Duodenal mucosa (tissue), 2 donors: ENCODE results near the gene SPG7.
A peak's percentile ranks its signal among the peaks of the same experiment; 100 is the strongest.
"Not testable (repeated sequence)": the region's sequence is repeated elsewhere in the genome, so short reads cannot be mapped to it uniquely, and the experiment has no call there.

Experiments
- H3K27ac ChIP-seq: one replicate; pipeline ENCODE4 v1.7.0; 2013; ENCODE audit warnings: low read depth, low read length
- H3K27me3 ChIP-seq, 2 donors: one replicate each; pipeline ENCODE4 v1.7.0; 2013; ENCODE audit warnings: low read length in 2 of 2, control low read depth in 1 of 2; ENCODE audit not compliant: insufficient read depth in 2 of 2, control insufficient read depth in 1 of 2
- H3K36me3 ChIP-seq, 2 donors: one replicate each; pipeline ENCODE4 v1.7.0; 2013; ENCODE audit warnings: low read length in 2 of 2, control low read depth in 1 of 2; ENCODE audit not compliant: insufficient read depth in 2 of 2, control insufficient read depth in 1 of 2
- H3K4me1 ChIP-seq, 2 donors: one replicate each; pipeline ENCODE4 v1.7.0; 2013; ENCODE audit warnings: low read length in 2 of 2, control low read depth in 1 of 2; ENCODE audit not compliant: insufficient read depth in 2 of 2, control insufficient read depth in 1 of 2
- H3K4me3 ChIP-seq, 2 donors: one replicate each; pipeline ENCODE4 v1.7.0; 2013; ENCODE audit warnings: low read length in 2 of 2, low read depth in 1 of 2
- H3K9ac ChIP-seq, 2 donors: one replicate each; pipeline ENCODE4 v1.7.0; 2013; ENCODE audit warnings: low read length in 2 of 2, low read depth in 1 of 2
- H3K9me3 ChIP-seq, 2 donors: one replicate each; pipeline ENCODE4 v1.7.0; 2013; ENCODE audit warnings: low read length in 2 of 2, control low read depth in 1 of 2; ENCODE audit not compliant: control insufficient read depth in 1 of 2

The SPG7 gene

GRCh38 chr16:89507834-89508590, at the start of gene SPG7:
TSS of gene SPG7 (plus strand) at chr16:89508403. CDS start at chr16:89508418, 15 bp downstream.
- peaks cover 27 to 38% of the 10 kb centered on the region in 2 donors for H3K4me1 ChIP-seq
- H3K9me3 ChIP-seq: no peaks in the 10 kb centered on the region
- H3K9ac ChIP-seq: peak within 1 kb of the TSS; percentile 93 to 95
- H3K4me3 ChIP-seq: peak within 1 kb of the TSS; percentile 92 to 98
- H3K36me3 ChIP-seq: peaks cover 5 to 25% of the 10 kb centered on the region in 2 donors
- peak within 1 kb of the TSS; percentile 93 for H3K27ac ChIP-seq
- H3K27me3 ChIP-seq: no peaks in the 10 kb centered on the region

- no peak overlapping the region for H3K27ac ChIP-seq
- no peak overlapping the region for H3K9ac ChIP-seq
- peaks cover 9 to 16% of the 10 kb centered on the region in 2 donors for H3K4me1 ChIP-seq
- no peaks in the 10 kb centered on the region for H3K9me3 ChIP-seq
- H3K36me3 ChIP-seq: no peaks in the 10 kb centered on the region
- no peak overlapping the region for H3K4me3 ChIP-seq
- H3K27me3 ChIP-seq: no peaks in the 10 kb centered on the region
Measured at GRCh38 chr16:89458551-89458950, 49.7 kb upstream of the SPG7 start.

GRCh38 chr16:89458967-89459366, 49.2 kb upstream of the SPG7 start:
- Histone ChIP-seq H3K27ac (no peak overlapping the region), H3K27me3 (no peaks in the 10 kb centered on the region), H3K9ac (no peak overlapping the region), H3K36me3 (no peaks in the 10 kb centered on the region), H3K9me3 (no peaks in the 10 kb centered on the region), H3K4me1 (peaks cover 5 to 12% of the 10 kb centered on the region in 2 donors), H3K4me3 (no peak overlapping the region)

GRCh38 chr16:89460556-89460955, 47.6 kb upstream of the SPG7 start:
- no peaks in the 10 kb centered on the region for H3K9me3 ChIP-seq
- H3K9ac ChIP-seq: no peak overlapping the region
- peaks cover 2 to 4% of the 10 kb centered on the region in 2 donors for H3K36me3 ChIP-seq
- H3K27ac ChIP-seq: no peak overlapping the region
- no peak overlapping the region for H3K4me3 ChIP-seq
- H3K4me1 ChIP-seq: peaks cover 0 to 2% of the 10 kb centered on the region in 2 donors
- H3K27me3 ChIP-seq: no peaks in the 10 kb centered on the region

GRCh38 chr16:89461890-89462289, 46.3 kb upstream of the SPG7 start:
- H3K27ac ChIP-seq, H3K36me3 ChIP-seq, H3K9me3 ChIP-seq, H3K4me3 ChIP-seq, H3K27me3 ChIP-seq, H3K4me1 ChIP-seq, H3K9ac ChIP-seq: not testable (repeated sequence)

GRCh38 chr16:89462639-89463038, 45.6 kb upstream of the SPG7 start:
- not testable (repeated sequence) for H3K27ac ChIP-seq, H3K4me1 ChIP-seq

GRCh38 chr16:89463312-89463711, 44.9 kb upstream of the SPG7 start:
- H3K4me1 ChIP-seq: not testable (repeated sequence)

More at GRCh38 chr16:89462639-89463038, 45.6 kb upstream of the SPG7 start:
- H3K27me3 ChIP-seq, H3K36me3 ChIP-seq, H3K9ac ChIP-seq, H3K9me3 ChIP-seq, H3K4me3 ChIP-seq: not testable (repeated sequence)

GRCh38 chr16:89466920-89467319, 41.3 kb upstream of the SPG7 start:
- Histone ChIP-seq H3K4me1 (peaks cover 16 to 31% of the 10 kb centered on the region in 2 donors), H3K9me3 (no peaks in the 10 kb centered on the region), H3K4me3 (no peak overlapping the region), H3K9ac (no peak overlapping the region), H3K36me3 (peaks cover 4 to 7% of the 10 kb centered on the region in 2 donors), H3K27ac (no peak overlapping the region), H3K27me3 (no peaks in the 10 kb centered on the region)

More at GRCh38 chr16:89463312-89463711, 44.9 kb upstream of the SPG7 start:
- not testable (repeated sequence) for H3K27me3 ChIP-seq, H3K9ac ChIP-seq, H3K4me3 ChIP-seq, H3K36me3 ChIP-seq, H3K27ac ChIP-seq, H3K9me3 ChIP-seq

- no peak overlapping the region for H3K9ac ChIP-seq
- H3K27me3 ChIP-seq: no peaks in the 10 kb centered on the region
- H3K4me3 ChIP-seq: no peak overlapping the region
- H3K27ac ChIP-seq: no peak overlapping the region
- no peaks in the 10 kb centered on the region for H3K9me3 ChIP-seq
- H3K4me1 ChIP-seq: peaks cover 20 to 36% of the 10 kb centered on the region in 2 donors
- peaks cover 4 to 7% of the 10 kb centered on the region in 2 donors for H3K36me3 ChIP-seq
Measured at GRCh38 chr16:89467382-89467781, 40.8 kb upstream of the SPG7 start.

- Histone ChIP-seq H3K4me1 (peaks cover 60 to 73% of the 10 kb centered on the region in 2 donors), H3K9ac (no peak overlapping the region), H3K4me3 (peak overlapping the region in 1 of 2 donors; percentile 17), H3K27ac (no peak overlapping the region), H3K9me3 (no peaks in the 10 kb centered on the region), H3K36me3 (peaks cover 0 to 4% of the 10 kb centered on the region in 2 donors), H3K27me3 (no peaks in the 10 kb centered on the region)
Measured at GRCh38 chr16:89472711-89473075, 35.5 kb upstream of the SPG7 start.
